Upper lobe of left lung (tissue), 6 donors: Measurements from ENCODE around the gene SLC25A11. TPM values are rescaled to one million over a fixed set of nuclear protein-coding genes. Genes with fewer than 3 reads are reported as not detected.

Experiments
- ATAC-seq, 2 donors: fragments of 200-7000 bp; cut with Tn5 transposase; one replicate each; pipeline ENCODE4 v1.9.1; 2022; ENCODE audit warnings: mild to moderate bottlenecking in 2 of 2, moderate library complexity in 2 of 2; ENCODE audit not compliant: low FRiP score in 2 of 2
- DNase-seq, 2 donors: peaks; one replicate each; pipeline ENCODE4 v3.0.0-alpha.2; 2019 to 2020
- H3K27ac ChIP-seq, 4 donors: fragments of 200-600 bp; sonication (generic); one replicate each; pipeline ENCODE4 v1.5.1; 2016 to 2019
- H3K27me3 ChIP-seq, 4 donors: fragments of 200-600 bp; sonication (generic); one replicate each; pipeline ENCODE4 v1.5.1; 2017 to 2019
- H3K36me3 ChIP-seq, 4 donors: fragments of 200-600 bp; sonication (generic); one replicate each; pipeline ENCODE4 v1.5.1; 2016 to 2019
- H3K4me1 ChIP-seq, 4 donors: fragments of 200-600 bp; sonication (generic); one replicate each; pipeline ENCODE4 v1.5.1; 2018 to 2019
- H3K4me3 ChIP-seq, 4 donors: fragments of 200-600 bp; sonication (generic); one replicate each; pipeline ENCODE4 v1.5.1; 2017 to 2019; ENCODE audit warnings: mild to moderate bottlenecking in 2 of 4, moderate library complexity in 1 of 4
- H3K9me3 ChIP-seq, 4 donors: fragments of 200-600 bp; sonication (generic); one replicate each; pipeline ENCODE4 v1.5.1; 2018 to 2019
- EP300 ChIP-seq, 4 donors: sonication (generic); formaldehyde crosslinking; IDR thresholded peaks; one replicate each; pipeline ENCODE4 v1.5.1; 2017; ENCODE audit warnings: antibody characterized with exemption in 4 of 4, control low read depth in 2 of 4
- POLR2A ChIP-seq, 4 donors: fragments of 450-650 bp; IDR thresholded peaks; one replicate each; pipeline ENCODE4 v1.5.1; 2016 to 2017; ENCODE audit warnings: antibody characterized with exemption in 4 of 4, mild to moderate bottlenecking in 2 of 4
- POLR2AphosphoS5 ChIP-seq, 2 donors: sonication (generic); formaldehyde crosslinking; IDR thresholded peaks; one replicate each; pipeline ENCODE4 v1.5.1; 2017; ENCODE audit warnings: antibody characterized with exemption in 2 of 2
- WGBS, 2 donors: methylation state at CpG; one replicate each; pipeline ENCODE4 v1.1.5; 2017 to 2018; 5-methylcytosine and 5-hydroxymethylcytosine counted together
- total RNA-seq, 6 donors: library from RNA; depleted of rRNA in 4 of 6; stranded (reverse); fragments of >200 nt in 4 of 6; gene quantifications; one replicate each; pipeline versions ENCODE4 v1.1.0 to v1.2.1, GENCODE V29; 2016 to 2021
- TF ChIP-seq, protein P1 (sequence below), 6 experiments: fragments of 450-650 bp in 4 of 6; fragments of 200-600 bp in 2 of 6; sonication (generic) in 2 of 6; IDR thresholded peaks; one replicate each; pipeline ENCODE4 v1.5.1; 2016 to 2019; ENCODE audit warnings: antibody characterized with exemption in 6 of 6
- donor health status: DM: no; HTN: no; CAD: no; lungs with moderate emphysema.
- donor health status: DM: no; HTN: yes; CAD: no; lungs with severe emphysema.

Gene SLC25A11
- total RNA-seq, 6 donors from 2014 or later, result 37.5 to 69.2 (median 47.9) TPM

DNA sequence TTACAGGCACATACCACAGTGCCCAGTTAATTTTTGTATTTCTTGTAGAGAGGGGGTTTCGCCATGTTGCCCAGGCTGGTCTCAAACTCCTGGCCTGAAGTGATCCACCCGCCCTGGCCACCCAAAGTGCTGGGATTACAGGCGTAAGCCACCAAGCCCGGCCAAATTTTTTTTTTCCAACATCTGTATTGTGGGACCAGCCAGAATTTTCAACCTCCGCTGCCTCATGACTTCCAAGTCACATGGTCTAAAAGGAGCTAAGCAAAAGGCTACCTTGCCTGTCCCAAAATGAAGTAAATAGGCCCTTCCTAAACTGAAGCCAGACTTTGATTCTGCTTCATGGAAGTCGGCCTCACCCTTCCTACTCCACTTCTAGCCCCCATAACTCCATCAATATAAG lies 32.0 kb upstream of the SLC25A11 start:
- Histone ChIP-seq H3K4me1 (peaks cover 12 to 30% (median 25%) of the 10 kb centered on the region in 4 donors), H3K27ac (no peak overlapping the region), H3K9me3 (no peaks in the 10 kb centered on the region), H3K36me3 (peaks cover 10 to 79% (median 50%) of the 10 kb centered on the region in 4 donors), H3K27me3 (no peaks in the 10 kb centered on the region), H3K4me3 (no peak overlapping the region)
- ATAC-seq, result no peak
- 99% methylated on average over 6 of the region's 6 CpGs for WGBS, 2 donors
- TF ChIP-seq POLR2A (IDR thresholded peaks at IDR 0.05) (no peak), POLR2AphosphoS5 (IDR thresholded peaks at IDR 0.05) (no peak), EP300 (IDR thresholded peaks at IDR 0.05) (no peak)
- TF ChIP-seq, protein P1, sequence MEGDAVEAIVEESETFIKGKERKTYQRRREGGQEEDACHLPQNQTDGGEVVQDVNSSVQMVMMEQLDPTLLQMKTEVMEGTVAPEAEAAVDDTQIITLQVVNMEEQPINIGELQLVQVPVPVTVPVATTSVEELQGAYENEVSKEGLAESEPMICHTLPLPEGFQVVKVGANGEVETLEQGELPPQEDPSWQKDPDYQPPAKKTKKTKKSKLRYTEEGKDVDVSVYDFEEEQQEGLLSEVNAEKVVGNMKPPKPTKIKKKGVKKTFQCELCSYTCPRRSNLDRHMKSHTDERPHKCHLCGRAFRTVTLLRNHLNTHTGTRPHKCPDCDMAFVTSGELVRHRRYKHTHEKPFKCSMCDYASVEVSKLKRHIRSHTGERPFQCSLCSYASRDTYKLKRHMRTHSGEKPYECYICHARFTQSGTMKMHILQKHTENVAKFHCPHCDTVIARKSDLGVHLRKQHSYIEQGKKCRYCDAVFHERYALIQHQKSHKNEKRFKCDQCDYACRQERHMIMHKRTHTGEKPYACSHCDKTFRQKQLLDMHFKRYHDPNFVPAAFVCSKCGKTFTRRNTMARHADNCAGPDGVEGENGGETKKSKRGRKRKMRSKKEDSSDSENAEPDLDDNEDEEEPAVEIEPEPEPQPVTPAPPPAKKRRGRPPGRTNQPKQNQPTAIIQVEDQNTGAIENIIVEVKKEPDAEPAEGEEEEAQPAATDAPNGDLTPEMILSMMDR (IDR thresholded peaks at IDR 0.05), result no peak
- DNase-seq, result no peak

DNA sequence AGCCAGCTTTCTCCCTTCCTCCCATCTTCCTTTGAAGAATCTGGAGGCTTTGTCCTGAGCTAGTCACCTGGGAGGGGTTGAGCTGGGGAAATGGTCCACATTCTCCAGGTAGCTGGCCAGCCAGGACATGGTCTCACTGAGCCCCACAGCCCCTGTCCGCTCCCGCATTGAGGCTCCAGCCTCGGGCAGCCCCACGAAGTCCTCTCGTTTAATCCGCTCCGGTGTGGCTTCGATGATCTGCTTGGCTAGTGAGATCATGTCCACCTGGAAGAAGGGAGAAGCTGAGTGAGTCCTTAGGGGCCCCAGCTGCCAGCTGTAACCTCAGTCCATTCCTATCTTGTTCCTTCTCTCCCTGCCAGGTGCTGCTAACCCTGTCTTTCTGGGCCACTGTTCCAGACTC lies 30.4 kb upstream of the SLC25A11 start:
- peaks cover 9 to 64% (median 41%) of the 10 kb centered on the region in 4 donors for H3K36me3 ChIP-seq
- H3K27ac ChIP-seq, result peak overlapping the region in 2 of 4 donors; percentile 28 to 95
- H3K4me1 ChIP-seq, result peaks cover 25 to 45% (median 36%) of the 10 kb centered on the region in 4 donors
- DNase-seq, result no peak
- H3K9me3 ChIP-seq, result no peaks in the 10 kb centered on the region
- no peak for ATAC-seq
- no peak overlapping the region for H3K4me3 ChIP-seq
- WGBS, 2 donors, result 94 to 97% methylated on average over 8 of the region's 8 CpGs
- no peaks in the 10 kb centered on the region for H3K27me3 ChIP-seq
- TF ChIP-seq EP300 (IDR thresholded peaks at IDR 0.05) (no peak), POLR2A (IDR thresholded peaks at IDR 0.05) (no peak), POLR2AphosphoS5 (IDR thresholded peaks at IDR 0.05) (no peak)
- TF ChIP-seq, protein P1 (IDR thresholded peaks at IDR 0.05), result no peak

DNA sequence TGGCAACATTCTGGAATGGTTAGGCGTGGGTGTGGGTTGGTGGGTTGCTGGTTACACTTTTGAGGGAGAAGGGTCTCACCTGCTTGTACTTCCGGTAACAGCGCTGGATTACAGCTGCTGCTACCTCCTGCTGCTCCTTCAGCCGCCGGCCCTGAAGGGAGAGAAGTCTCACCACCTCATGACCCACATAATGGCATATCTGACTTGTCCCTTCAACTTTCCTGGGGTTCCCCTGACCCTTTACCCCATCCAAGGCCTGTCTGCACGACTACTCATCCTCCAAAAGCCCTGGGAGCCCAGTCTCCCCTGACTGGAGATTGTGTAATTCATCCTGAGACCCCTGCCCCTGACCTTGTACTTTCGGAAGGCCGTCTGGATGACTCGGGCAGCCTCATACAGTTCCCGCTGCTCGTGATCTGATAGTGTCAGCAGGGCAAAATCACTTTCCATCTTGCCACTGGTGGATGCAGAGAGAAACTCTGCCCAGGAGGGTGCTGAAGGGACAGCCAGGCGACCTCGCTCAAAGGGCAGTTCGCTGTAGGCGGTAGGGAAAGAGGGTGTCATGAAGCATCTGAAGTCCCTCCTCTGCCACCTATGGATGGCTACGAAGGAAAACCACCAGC lies 29.8 kb upstream of the SLC25A11 start:
- no peak overlapping the region for H3K4me3 ChIP-seq
- 85 to 86% methylated on average over 14 to 16 of the region's 16 CpGs for WGBS, 2 donors
- H3K27ac ChIP-seq, result peak overlapping the region; percentile 57 to 95 (median 92)
- no peak for TF ChIP-seq POLR2AphosphoS5 (IDR thresholded peaks at IDR 0.05)
- TF ChIP-seq, protein P1 (IDR thresholded peaks at IDR 0.05), result no peak
- H3K36me3 ChIP-seq, result peaks cover 9 to 59% (median 41%) of the 10 kb centered on the region in 4 donors
- no peaks in the 10 kb centered on the region for H3K27me3 ChIP-seq
- H3K9me3 ChIP-seq, result no peaks in the 10 kb centered on the region
- no peak for DNase-seq
- peaks cover 26 to 45% (median 36%) of the 10 kb centered on the region in 4 donors for H3K4me1 ChIP-seq
- no peak for ATAC-seq

DNA sequence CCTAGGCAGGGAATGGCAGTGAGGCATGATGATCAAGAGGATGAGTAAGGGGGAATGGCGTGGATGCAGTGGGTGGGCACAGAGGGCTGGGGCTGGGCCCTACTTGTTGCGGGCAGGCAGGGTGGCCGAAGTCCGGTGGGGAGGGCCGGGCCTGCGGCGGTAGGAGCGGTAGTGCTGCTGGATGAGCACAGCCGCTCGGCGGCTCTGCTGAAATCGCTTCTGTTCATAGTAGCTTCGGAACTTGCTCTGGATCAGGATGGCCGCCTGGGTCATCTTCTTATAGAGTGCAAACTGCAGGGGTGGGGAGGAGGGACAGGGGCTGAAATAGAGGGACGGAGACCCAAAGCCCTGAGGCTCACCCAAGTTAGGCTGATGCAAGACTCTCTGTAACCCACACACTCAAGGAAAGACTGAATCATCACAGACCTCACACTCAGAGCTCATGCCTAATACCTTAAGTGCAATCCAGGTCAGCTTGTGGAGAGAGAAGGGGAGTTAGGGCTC lies 29.3 kb upstream of the SLC25A11 start:
- H3K27ac ChIP-seq, result peak overlapping the region; percentile 90 to 95 (median 94)
- H3K4me1 ChIP-seq, result peaks cover 26 to 42% (median 35%) of the 10 kb centered on the region in 4 donors
- no peaks in the 10 kb centered on the region for H3K27me3 ChIP-seq
- peaks cover 9 to 54% (median 38%) of the 10 kb centered on the region in 4 donors for H3K36me3 ChIP-seq
- no peaks in the 10 kb centered on the region for H3K9me3 ChIP-seq
- H3K4me3 ChIP-seq, result peak overlapping the region in 3 of 4 donors; percentile 66 to 85 (median 82)
- no peak for TF ChIP-seq POLR2AphosphoS5 (IDR thresholded peaks at IDR 0.05)
- TF ChIP-seq, protein P1 (IDR thresholded peaks at IDR 0.05), result no peak
- no peak for TF ChIP-seq EP300 (IDR thresholded peaks at IDR 0.05)
- no peak for TF ChIP-seq POLR2A (IDR thresholded peaks at IDR 0.05)
- no peak for ATAC-seq
- DNase-seq, result peak in 1 of 2 donors; percentile 83
- 77 to 78% methylated on average over 12 to 15 of the region's 15 CpGs for WGBS, 2 donors
